GM12873 (cell line): ENCODE measurements around the gene CD79A.

Experiments used
- CTCF ChIP-seq: IDR thresholded peaks from 2 replicates; pipeline ENCODE4 v1.5.1; 2012; ENCODE audit warnings: low read depth, mild to moderate bottlenecking, moderate library complexity, low read length, control low read depth; ENCODE audit not compliant: insufficient read depth; ENCODE audit errors: missing control alignments

The CD79A gene

GRCh38 chr19:41880329-41880708 is 3.2 kb downstream of the CD79A start:
- TF ChIP-seq CTCF, result no peak

- no peak for TF ChIP-seq CTCF
Observed at GRCh38 chr19:41882568-41883462, 5.7 kb downstream of the CD79A start, which contains the start of gene ARHGEF1. Gene ARHGEF1 (plus strand): TSS chr19:41883184. CDS start chr19:41888083, 4,899 bp downstream.

GRCh38 chr19:41883463-41883820 is 6.4 kb downstream of the CD79A start:
- no peak for TF ChIP-seq CTCF

GRCh38 chr19:41883821-41884733 is 7.0 kb downstream of the CD79A start:
- no peak for TF ChIP-seq CTCF

GRCh38 chr19:41886761-41887710 is 10.0 kb downstream of the CD79A start:
- TF ChIP-seq CTCF, result no peak

- peak; percentile 55 for TF ChIP-seq CTCF
Observed at GRCh38 chr19:41887711-41888382, 10.8 kb downstream of the CD79A start.
